ENCODE results near the gene THRAP3.

Gene THRAP3

GRCh38 chr1:36199934-36200741, 24.1 kb upstream of the THRAP3 start:
- TF ChIP-seq, protein P1, sequence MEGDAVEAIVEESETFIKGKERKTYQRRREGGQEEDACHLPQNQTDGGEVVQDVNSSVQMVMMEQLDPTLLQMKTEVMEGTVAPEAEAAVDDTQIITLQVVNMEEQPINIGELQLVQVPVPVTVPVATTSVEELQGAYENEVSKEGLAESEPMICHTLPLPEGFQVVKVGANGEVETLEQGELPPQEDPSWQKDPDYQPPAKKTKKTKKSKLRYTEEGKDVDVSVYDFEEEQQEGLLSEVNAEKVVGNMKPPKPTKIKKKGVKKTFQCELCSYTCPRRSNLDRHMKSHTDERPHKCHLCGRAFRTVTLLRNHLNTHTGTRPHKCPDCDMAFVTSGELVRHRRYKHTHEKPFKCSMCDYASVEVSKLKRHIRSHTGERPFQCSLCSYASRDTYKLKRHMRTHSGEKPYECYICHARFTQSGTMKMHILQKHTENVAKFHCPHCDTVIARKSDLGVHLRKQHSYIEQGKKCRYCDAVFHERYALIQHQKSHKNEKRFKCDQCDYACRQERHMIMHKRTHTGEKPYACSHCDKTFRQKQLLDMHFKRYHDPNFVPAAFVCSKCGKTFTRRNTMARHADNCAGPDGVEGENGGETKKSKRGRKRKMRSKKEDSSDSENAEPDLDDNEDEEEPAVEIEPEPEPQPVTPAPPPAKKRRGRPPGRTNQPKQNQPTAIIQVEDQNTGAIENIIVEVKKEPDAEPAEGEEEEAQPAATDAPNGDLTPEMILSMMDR (conservative IDR thresholded peaks at IDR 0.05; ENCODE audit: low read depth, low read length) = no peak
- H3K4me3 ChIP-seq (ENCODE audit: low read length) = no peak overlapping the region
- DNase-seq (ENCODE audit: low read depth) = no peak

- no peak overlapping the region for H3K4me3 ChIP-seq (ENCODE audit: low read length)
- TF ChIP-seq, protein P1 (conservative IDR thresholded peaks at IDR 0.05; ENCODE audit: low read depth, low read length) = no peak
These were observed 21.2 kb upstream of the THRAP3 start for GRCh38 chr1:36203027-36203553.

DNA sequence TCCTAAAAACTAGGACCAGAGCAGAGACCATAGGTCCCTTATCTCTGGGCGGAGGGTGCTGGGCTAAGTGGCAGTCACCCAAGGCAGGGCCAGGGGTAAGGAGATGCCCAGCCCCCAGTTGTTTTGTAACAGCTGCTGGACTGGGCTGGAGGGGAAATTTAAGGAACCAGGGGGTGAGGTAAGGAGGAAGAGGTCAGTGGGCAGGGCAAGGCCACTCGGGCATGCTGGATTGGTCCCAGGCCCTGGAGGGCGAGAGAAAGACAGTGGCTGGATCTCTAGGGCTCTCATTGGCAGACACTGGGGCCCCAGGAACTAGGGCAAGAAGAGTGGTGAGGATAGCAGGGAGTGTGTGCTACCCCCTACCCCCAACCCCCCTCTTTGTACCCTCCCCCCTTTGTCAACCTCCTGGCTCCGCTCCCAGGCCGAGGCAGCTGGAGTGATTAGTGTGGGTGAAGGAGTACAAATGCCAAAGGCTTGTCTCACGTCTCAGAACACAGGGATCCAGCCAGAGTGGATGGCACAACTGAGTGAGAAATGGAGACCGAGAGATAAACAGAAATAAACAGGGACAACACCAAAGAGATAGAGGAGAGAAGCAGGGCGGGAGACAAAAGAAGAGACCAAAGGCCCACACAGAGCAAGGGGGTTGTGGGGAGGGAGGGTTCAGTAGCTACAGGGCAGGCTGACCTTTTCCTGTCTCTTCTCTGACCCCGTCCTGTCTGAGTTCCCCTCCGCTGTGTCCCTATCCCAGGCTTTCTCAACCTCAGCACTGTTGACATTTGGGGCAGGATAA, 20.5 kb upstream of the THRAP3 start:
- no peak overlapping the region for H3K4me3 ChIP-seq (ENCODE audit: low read length)
- TF ChIP-seq, protein P1 (conservative IDR thresholded peaks at IDR 0.05; ENCODE audit: low read depth, low read length) = no peak
- peak; percentile 47 for DNase-seq (ENCODE audit: low read depth)

More at GRCh38 chr1:36203027-36203553, 21.2 kb upstream of the THRAP3 start:
- no peak for DNase-seq (ENCODE audit: low read depth)

DNA sequence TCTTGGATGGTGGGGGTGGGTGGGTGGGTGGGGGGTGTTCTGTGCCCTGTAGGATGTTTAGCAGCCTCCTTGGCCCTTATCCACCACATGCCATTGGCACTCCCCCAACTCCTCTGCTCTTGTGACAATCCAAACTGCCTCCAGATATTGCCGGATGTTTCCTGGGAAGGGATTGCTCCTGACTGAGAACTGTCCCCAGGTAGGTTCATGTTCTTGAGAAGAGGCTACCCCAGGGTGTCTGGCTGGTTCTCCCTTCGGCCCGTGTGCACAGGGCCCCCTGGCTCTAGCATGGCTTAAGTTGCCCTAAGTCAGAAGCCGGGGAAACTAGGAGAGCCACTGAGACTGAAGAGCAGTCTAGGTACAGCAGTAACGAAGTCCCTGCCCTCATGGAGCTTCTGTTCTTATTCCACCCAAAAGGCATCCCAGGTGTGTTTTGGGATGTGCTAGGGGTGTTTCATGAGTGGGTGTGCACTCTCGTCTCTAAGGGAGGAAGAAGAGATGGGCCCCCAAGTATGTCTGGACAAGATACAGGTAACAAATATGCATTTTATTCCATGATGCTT, 19.8 kb upstream of the THRAP3 start:
- DNase-seq (ENCODE audit: low read depth) = no peak
- H3K4me3 ChIP-seq (ENCODE audit: low read length) = no peak overlapping the region
- TF ChIP-seq, protein P1 (conservative IDR thresholded peaks at IDR 0.05; ENCODE audit: low read depth, low read length) = no peak

DNA sequence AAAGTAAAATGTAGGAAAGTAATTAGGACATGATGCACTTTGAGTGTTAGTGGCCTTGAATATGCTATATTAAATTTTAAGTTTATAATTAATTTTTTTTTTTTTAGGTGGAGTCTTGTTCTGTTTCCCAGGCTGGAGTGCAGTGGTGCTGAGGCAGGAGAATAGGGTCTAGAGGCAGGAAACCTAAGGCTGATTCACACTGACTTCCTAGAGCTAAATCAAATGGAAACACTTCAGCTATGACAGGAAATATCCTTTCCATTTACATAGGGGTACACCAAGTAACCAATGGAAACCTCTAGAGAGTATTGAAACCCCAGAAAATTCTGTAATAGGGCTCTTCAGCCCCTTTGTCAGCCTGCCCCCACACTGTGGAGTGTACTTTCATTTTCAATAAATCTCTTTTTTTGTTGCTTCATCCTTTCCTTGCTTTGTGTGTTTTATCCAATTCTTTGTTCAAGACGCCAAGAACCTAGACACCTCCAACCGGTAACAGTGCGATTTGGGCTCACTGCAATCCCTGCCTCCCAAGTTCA, 17.9 kb upstream of the THRAP3 start:
- no peak overlapping the region for H3K4me3 ChIP-seq (ENCODE audit: low read length)
- TF ChIP-seq, protein P1 (conservative IDR thresholded peaks at IDR 0.05; ENCODE audit: low read depth, low read length) = no peak
- DNase-seq (ENCODE audit: low read depth) = no peak

- no peak for DNase-seq (ENCODE audit: low read depth)
- no peak overlapping the region for H3K4me3 ChIP-seq (ENCODE audit: low read length)
These were observed 16.9 kb upstream of the THRAP3 start for GRCh38 chr1:36207339-36207738.

More at GRCh38 chr1:36207339-36207738, 16.9 kb upstream of the THRAP3 start:
- TF ChIP-seq, protein P1 (conservative IDR thresholded peaks at IDR 0.05; ENCODE audit: low read depth, low read length) = no peak

Data from retinal pigment epithelial cell (primary cell).